GM21526 (cell line): ENCODE results near the gene C4A.
"Not testable (repeated sequence)": the region's sequence is repeated elsewhere in the genome, so short reads cannot be mapped to it uniquely, and the experiment has no call there.

ENCODE experiments used
- ATAC-seq: cut with Tn5 transposase; IDR thresholded peaks from one replicate; pipeline ENCODE4 v1.9.1; 2021; ENCODE audit warnings: moderate library complexity; ENCODE audit not compliant: unreplicated experiment, low FRiP score

C4A gene

GRCh38 chr6:31981744-31982143 is at the start of gene C4A:
Gene C4A, plus strand, starts transcription at chr6:31982057. Its CDS starts 51 bp downstream, at chr6:31982108.
- not testable (repeated sequence) for ATAC-seq

- ATAC-seq, result not testable (repeated sequence)
Observed at GRCh38 chr6:31932137-31932536, 49.7 kb upstream of the C4A start.

GRCh38 chr6:31933537-31933936 is 48.3 kb upstream of the C4A start:
- no peak for ATAC-seq

GRCh38 chr6:31935021-31935420 is 46.8 kb upstream of the C4A start:
- no peak for ATAC-seq

GRCh38 chr6:31935823-31936222 is 46.0 kb upstream of the C4A start:
- ATAC-seq, result no peak

- ATAC-seq, result no peak
Observed at GRCh38 chr6:31940256-31940664, 41.6 kb upstream of the C4A start.

- ATAC-seq, result no peak
Observed at GRCh38 chr6:31943742-31944141, 38.1 kb upstream of the C4A start.

GRCh38 chr6:31945154-31945506 is 36.7 kb upstream of the C4A start:
- ATAC-seq, result no peak

- no peak for ATAC-seq
Observed at GRCh38 chr6:31945507-31946369, 36.1 kb upstream of the C4A start, which contains the start of gene CFB. Gene CFB, plus strand, starts transcription at chr6:31946095. Its CDS starts 127 bp downstream, at chr6:31946222.

- ATAC-seq, result no peak
Observed at GRCh38 chr6:31946370-31946885, 35.4 kb upstream of the C4A start.

GRCh38 chr6:31947070-31947675 is 34.7 kb upstream of the C4A start:
- ATAC-seq, result no peak

- no peak for ATAC-seq
Observed at GRCh38 chr6:31947864-31948263, 34.0 kb upstream of the C4A start.

GRCh38 chr6:31948306-31948705 is 33.6 kb upstream of the C4A start:
- no peak for ATAC-seq

GRCh38 chr6:31948753-31949413 is 33.0 kb upstream of the C4A start:
- ATAC-seq, result no peak

GRCh38 chr6:31949926-31950548 is 31.8 kb upstream of the C4A start:
- ATAC-seq, result no peak

- ATAC-seq, result no peak
Observed at GRCh38 chr6:31952140-31952805, 29.6 kb upstream of the C4A start.

GRCh38 chr6:31952890-31953289 is 29.0 kb upstream of the C4A start:
- ATAC-seq, result no peak

- ATAC-seq, result no peak
Observed at GRCh38 chr6:31954511-31954910, 27.3 kb upstream of the C4A start.

GRCh38 chr6:31956796-31957195 is 25.1 kb upstream of the C4A start:
- no peak for ATAC-seq

- peak; percentile 14 for ATAC-seq
Observed at GRCh38 chr6:31958412-31958740, 23.5 kb upstream of the C4A start.
